Liver (tissue), 9 donors: ENCODE results near the gene SLC25A12. TPM values are rescaled to one million over a fixed set of nuclear protein-coding genes. Genes with fewer than 3 reads are reported as not detected.

Experiments used
- DNase-seq: peaks from one replicate; pipeline ENCODE4 v3.0.0-alpha.2; 2017; ENCODE audit warnings: low spot score
- H3K27ac ChIP-seq, 2 donors: one replicate each; pipeline ENCODE4 v1.7.0; 2013; ENCODE audit warnings: inconsistent platforms in 2 of 2, low read length in 2 of 2, control low read depth in 1 of 2, low read depth in 1 of 2, mild to moderate bottlenecking in 1 of 2
- H3K27me3 ChIP-seq, 4 donors: one replicate each; pipeline versions ENCODE4 v1.6.1 to v1.7.0; 2013; ENCODE audit warnings: low read length in 3 of 4, inconsistent platforms in 1 of 4, mild to moderate bottlenecking in 1 of 4, moderate library complexity in 1 of 4; ENCODE audit not compliant: control insufficient read depth in 4 of 4, insufficient read depth in 4 of 4
- H3K36me3 ChIP-seq, 4 donors: one replicate each; pipeline versions ENCODE4 v1.6.1 to v1.7.0; 2013; ENCODE audit warnings: low read length in 3 of 4, mild to moderate bottlenecking in 3 of 4, low read depth in 1 of 4, moderate library complexity in 1 of 4; ENCODE audit not compliant: control insufficient read depth in 4 of 4, insufficient read depth in 3 of 4
- H3K4me1 ChIP-seq, 4 donors: one replicate each; pipeline versions ENCODE4 v1.6.1 to v1.7.0; 2013; ENCODE audit warnings: low read length in 3 of 4, mild to moderate bottlenecking in 3 of 4, moderate library complexity in 1 of 4; ENCODE audit not compliant: control insufficient read depth in 4 of 4, insufficient read depth in 4 of 4
- H3K4me3 ChIP-seq, 3 donors: one replicate each; pipeline versions ENCODE4 v1.6.1 to v1.7.0; 2013; ENCODE audit warnings: low read length in 3 of 3, control low read depth in 1 of 3, low read depth in 1 of 3, mild to moderate bottlenecking in 1 of 3
- H3K9ac ChIP-seq, 2 donors: one replicate each; pipeline ENCODE4 v1.7.0; 2013; ENCODE audit warnings: low read length in 2 of 2, mild to moderate bottlenecking in 2 of 2, moderate library complexity in 2 of 2, control low read depth in 1 of 2, low read depth in 1 of 2
- H3K9me3 ChIP-seq, 4 donors: one replicate each; pipeline versions ENCODE4 v1.6.1 to v1.7.0; 2013; ENCODE audit warnings: low read length in 3 of 4; ENCODE audit not compliant: control insufficient read depth in 4 of 4
- EGR1 ChIP-seq, 2 donors: IDR thresholded peaks; 2 replicates each; pipeline ENCODE4 v1.6.1; 2016 to 2018; ENCODE audit warnings: antibody characterized with exemption in 2 of 2, low read depth in 2 of 2
- FOXA1 ChIP-seq: IDR thresholded peaks from 2 replicates; pipeline ENCODE4 v1.6.1; 2016; ENCODE audit warnings: antibody characterized with exemption
- FOXA2 ChIP-seq: IDR thresholded peaks from 2 replicates; pipeline ENCODE4 v1.6.1; 2016; ENCODE audit warnings: antibody characterized with exemption
- HNF4G ChIP-seq: IDR thresholded peaks from 2 replicates; pipeline ENCODE4 v1.6.1; 2016; ENCODE audit warnings: antibody characterized with exemption
- JUND ChIP-seq, 2 donors: IDR thresholded peaks; 2 replicates each; pipeline ENCODE4 v1.6.1; 2016; ENCODE audit warnings: antibody characterized with exemption in 2 of 2
- NR2F2 ChIP-seq: IDR thresholded peaks from 2 replicates; pipeline ENCODE4 v1.6.1; 2016; ENCODE audit warnings: antibody characterized with exemption
- RAD21 ChIP-seq, 2 donors: IDR thresholded peaks; 2 replicates each; pipeline ENCODE4 v1.6.1; 2016; ENCODE audit warnings: antibody characterized with exemption in 2 of 2, mild to moderate bottlenecking in 2 of 2
- REST ChIP-seq: IDR thresholded peaks from 2 replicates; pipeline ENCODE4 v1.6.1; 2016; ENCODE audit warnings: antibody characterized with exemption, mild to moderate bottlenecking
- RXRA ChIP-seq, 2 donors: IDR thresholded peaks; 2 replicates each; pipeline ENCODE4 v1.6.1; 2017 to 2018; ENCODE audit warnings: antibody characterized with exemption in 2 of 2, mild to moderate bottlenecking in 1 of 2
- SP1 ChIP-seq: IDR thresholded peaks from 2 replicates; pipeline ENCODE4 v1.6.1; 2018; ENCODE audit warnings: antibody characterized with exemption, mild to moderate bottlenecking
- TAF1 ChIP-seq: conservative IDR thresholded peaks from 2 replicates; pipeline ENCODE4 v1.6.1; 2016; ENCODE audit warnings: antibody characterized with exemption, mild to moderate bottlenecking
- YY1 ChIP-seq: IDR thresholded peaks from 2 replicates; pipeline ENCODE4 v1.6.1; 2016; ENCODE audit warnings: antibody characterized with exemption, mild to moderate bottlenecking
- WGBS: extraction: QIAGEN DNeasy Blood & Tissue Kit; methylation state at CpG from one replicate; pipeline ENCODE4 v1.1.7; 2013; 5-methylcytosine and 5-hydroxymethylcytosine counted together
- polyA plus RNA-seq, 2 donors: library from polyadenylated mRNA; stranded (reverse) in 1 of 2; unstranded in 1 of 2; fragments of 200-250 nt in 1 of 2; fragments of >200 nt in 1 of 2; fragmentation: Nextera tagmentation in 1 of 2; extraction: Ambion mirVana in 1 of 2; gene quantifications; one replicate each; pipeline versions ENCODE4 v1.2.1 to v1.2.3, GENCODE V29; 2013 to 2015
- total RNA-seq, 2 donors: library from RNA; depleted of rRNA; stranded (reverse); fragments of >200 nt; gene quantifications; one replicate each; pipeline ENCODE4 v1.2.3, GENCODE V29; 2014
- TF ChIP-seq, protein P1 (sequence below): IDR thresholded peaks from 2 replicates; pipeline ENCODE4 v1.6.1; 2016; ENCODE audit warnings: antibody characterized with exemption
- TF ChIP-seq, protein P2 (sequence below): fragments of 150-350 bp; IDR thresholded peaks from 2 replicates; pipeline ENCODE4 v1.5.1; 2017; ENCODE audit warnings: improper control_type of control experiment, low read depth, low read length; ENCODE audit not compliant: missing input control
- TF ChIP-seq, protein P3 (sequence below): IDR thresholded peaks from 2 replicates; pipeline ENCODE4 v1.6.1; 2016; ENCODE audit warnings: antibody characterized with exemption
- donor health status: healthy.
- donor health status: healthy.
- donor health status: healthy.
- donor health status: healthy.
- donor health status: healthy.

SLC25A12 gene
- total and polyA plus RNA-seq, 4 donors = 0.46 to 4.4 (median 2.1) TPM

- no peak overlapping the region for H3K9ac ChIP-seq
- no peak overlapping the region for H3K27ac ChIP-seq
- TF ChIP-seq FOXA2 (no peak), SP1 (no peak), REST (no peak), HNF4G (no peak), JUND (IDR thresholded peaks at IDR 0.05) (no peak), RXRA (IDR thresholded peaks at IDR 0.05) (no peak), EGR1 (IDR thresholded peaks at IDR 0.05; ENCODE audit: low read depth in 2 of 2) (no peak), RAD21 (IDR thresholded peaks at IDR 0.05) (no peak), YY1 (no peak)
- TF ChIP-seq, protein P1, sequence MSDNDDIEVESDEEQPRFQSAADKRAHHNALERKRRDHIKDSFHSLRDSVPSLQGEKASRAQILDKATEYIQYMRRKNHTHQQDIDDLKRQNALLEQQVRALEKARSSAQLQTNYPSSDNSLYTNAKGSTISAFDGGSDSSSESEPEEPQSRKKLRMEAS = no peak
- TF ChIP-seq, protein P2, sequence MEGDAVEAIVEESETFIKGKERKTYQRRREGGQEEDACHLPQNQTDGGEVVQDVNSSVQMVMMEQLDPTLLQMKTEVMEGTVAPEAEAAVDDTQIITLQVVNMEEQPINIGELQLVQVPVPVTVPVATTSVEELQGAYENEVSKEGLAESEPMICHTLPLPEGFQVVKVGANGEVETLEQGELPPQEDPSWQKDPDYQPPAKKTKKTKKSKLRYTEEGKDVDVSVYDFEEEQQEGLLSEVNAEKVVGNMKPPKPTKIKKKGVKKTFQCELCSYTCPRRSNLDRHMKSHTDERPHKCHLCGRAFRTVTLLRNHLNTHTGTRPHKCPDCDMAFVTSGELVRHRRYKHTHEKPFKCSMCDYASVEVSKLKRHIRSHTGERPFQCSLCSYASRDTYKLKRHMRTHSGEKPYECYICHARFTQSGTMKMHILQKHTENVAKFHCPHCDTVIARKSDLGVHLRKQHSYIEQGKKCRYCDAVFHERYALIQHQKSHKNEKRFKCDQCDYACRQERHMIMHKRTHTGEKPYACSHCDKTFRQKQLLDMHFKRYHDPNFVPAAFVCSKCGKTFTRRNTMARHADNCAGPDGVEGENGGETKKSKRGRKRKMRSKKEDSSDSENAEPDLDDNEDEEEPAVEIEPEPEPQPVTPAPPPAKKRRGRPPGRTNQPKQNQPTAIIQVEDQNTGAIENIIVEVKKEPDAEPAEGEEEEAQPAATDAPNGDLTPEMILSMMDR = no peak
These were observed 45.2 kb upstream of the SLC25A12 start for GRCh38 chr2:171939058-171939742.

GRCh38 chr2:171930385-171930784 lies 36.3 kb upstream of the SLC25A12 start:
- DNase-seq = no peak
- no peaks in the 10 kb centered on the region for H3K4me1 ChIP-seq
- H3K27ac ChIP-seq = no peak overlapping the region
- no peak overlapping the region for H3K9ac ChIP-seq
- no peak for TF ChIP-seq YY1
- TF ChIP-seq FOXA2 = no peak
- no peak for TF ChIP-seq NR2F2
- TF ChIP-seq, protein P3, sequence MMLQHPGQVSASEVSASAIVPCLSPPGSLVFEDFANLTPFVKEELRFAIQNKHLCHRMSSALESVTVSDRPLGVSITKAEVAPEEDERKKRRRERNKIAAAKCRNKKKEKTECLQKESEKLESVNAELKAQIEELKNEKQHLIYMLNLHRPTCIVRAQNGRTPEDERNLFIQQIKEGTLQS = no peak
- TF ChIP-seq, protein P2 = no peak
- TF ChIP-seq JUND (IDR thresholded peaks at IDR 0.05) = no peak
- no peak for TF ChIP-seq TAF1
- no peak for TF ChIP-seq FOXA1
- TF ChIP-seq HNF4G = no peak
- 98% methylated on average over 4 of the region's 4 CpGs for WGBS
- H3K4me3 ChIP-seq = no peak overlapping the region
- no peaks in the 10 kb centered on the region for H3K9me3 ChIP-seq
- no peaks in the 10 kb centered on the region for H3K27me3 ChIP-seq
- no peaks in the 10 kb centered on the region for H3K36me3 ChIP-seq

More at GRCh38 chr2:171939058-171939742, 45.2 kb upstream of the SLC25A12 start:
- WGBS = 95% methylated on average over 9 of the region's 9 CpGs
- no peak for DNase-seq
- H3K36me3 ChIP-seq = no peaks in the 10 kb centered on the region
- H3K4me3 ChIP-seq = no peak overlapping the region
- no peaks in the 10 kb centered on the region for H3K9me3 ChIP-seq
- H3K27me3 ChIP-seq = no peaks in the 10 kb centered on the region
- no peaks in the 10 kb centered on the region for H3K4me1 ChIP-seq
